OCI-LY3 (cell line): ENCODE measurements around the gene STX1B.
"Not testable (repeated sequence)": the region's sequence is repeated elsewhere in the genome, so short reads cannot be mapped to it uniquely, and the experiment has no call there.

Experiments used
- CTCF ChIP-seq: fragments of 200-600, 300-600 bp; sonication (generic); IDR thresholded peaks from 2 replicates; pipeline ENCODE4 v1.5.1; 2014; ENCODE audit warnings: antibody characterized with exemption, low read length, low read depth
- EZH2phosphoT487 ChIP-seq: fragments of 200-600 bp; shearing (Covaris generic); IDR thresholded peaks from 2 replicates; pipeline ENCODE4 v1.6.1; 2018; ENCODE audit warnings: antibody characterized with exemption, mixed run types, low read depth

GRCh38 chr16:31013292-31013691, 2.9 kb upstream of the STX1B start:
- not testable (repeated sequence) for TF ChIP-seq CTCF, EZH2phosphoT487
